Fibroblast of lung (primary cell): ENCODE measurements around the gene C20orf204. TPM values are rescaled to one million over a fixed set of nuclear protein-coding genes. Genes with fewer than 3 reads are reported as not detected.
A peak's percentile ranks its signal among the peaks of the same experiment; 100 is the strongest.

ENCODE experiments used
- DNase-seq, 2 donors: peaks; one replicate each; pipeline versions ENCODE4 v3.0.0 to v3.0.0-alpha.2; 2010; ENCODE audit warnings: low read depth in 2 of 2
- H2AFZ ChIP-seq: 2 replicates; pipeline ENCODE4 v1.5.1; 2012; ENCODE audit warnings: low read length, control low read depth, inconsistent platforms
- H3K27ac ChIP-seq: 2 replicates; pipeline ENCODE4 v1.5.1; 2011; ENCODE audit warnings: low read length, control low read depth; ENCODE audit not compliant: insufficient read depth
- H3K27me3 ChIP-seq: 2 replicates; pipeline ENCODE4 v1.5.1; 2011; ENCODE audit warnings: mild to moderate bottlenecking, low read length; ENCODE audit not compliant: control insufficient read depth, insufficient read depth
- H3K36me3 ChIP-seq: 2 replicates; pipeline ENCODE4 v1.5.1; 2011; ENCODE audit warnings: low read length; ENCODE audit not compliant: control insufficient read depth, insufficient read depth
- H3K4me1 ChIP-seq: 2 replicates; pipeline ENCODE4 v1.5.1; 2011; ENCODE audit warnings: low read length; ENCODE audit not compliant: control insufficient read depth, insufficient read depth; ENCODE audit errors: extremely low read depth
- H3K4me2 ChIP-seq: 2 replicates; pipeline ENCODE4 v1.5.1; 2011; ENCODE audit warnings: low read length, control low read depth; ENCODE audit not compliant: insufficient read depth; ENCODE audit errors: extremely low read depth
- H3K4me3 ChIP-seq, 4 experiments: fragments of 200-600 bp in 1 of 4; sonication (generic) in 1 of 4; replicated peaks in 1 of 4; 2 replicates each; pipeline ENCODE4 v1.5.1; 2011 to 2016; ENCODE audit warnings: low read length in 4 of 4, low read depth in 3 of 4, mild to moderate bottlenecking in 3 of 4, control low read depth in 2 of 4, inconsistent platforms in 1 of 4, mixed read lengths in 1 of 4; ENCODE audit not compliant: insufficient read depth in 1 of 4; ENCODE audit errors: control extremely low read depth in 1 of 4
- H3K79me2 ChIP-seq: 2 replicates; pipeline ENCODE4 v1.5.1; 2012; ENCODE audit warnings: mild to moderate bottlenecking, low read length, inconsistent platforms; ENCODE audit not compliant: control insufficient read depth, insufficient read depth
- H3K9ac ChIP-seq: 2 replicates; pipeline ENCODE4 v1.5.1; 2011; ENCODE audit warnings: mild to moderate bottlenecking, low read length, control low read depth; ENCODE audit not compliant: insufficient read depth
- H3K9me3 ChIP-seq: 2 replicates; pipeline ENCODE4 v1.5.1; 2012; ENCODE audit warnings: low read depth, low read length; ENCODE audit not compliant: control insufficient read depth, insufficient read depth
- H4K20me1 ChIP-seq: 2 replicates; pipeline ENCODE4 v1.5.1; 2011; ENCODE audit warnings: low read length; ENCODE audit not compliant: control insufficient read depth, insufficient read depth; ENCODE audit errors: extremely low read depth
- EZH2 ChIP-seq: IDR thresholded peaks from 2 replicates; pipeline ENCODE4 v1.5.1; 2012; ENCODE audit warnings: low read length, control low read depth, mild to moderate bottlenecking; ENCODE audit errors: missing control alignments
- polyA plus RNA-seq, 2 donors: library from polyadenylated mRNA; depleted of rRNA in 1 of 2; stranded (reverse) in 1 of 2; unstranded in 1 of 2; fragments of >200 nt; gene quantifications; 2 replicates each; pipeline ENCODE4 v1.2.1, GENCODE V29; 2011 to 2012; ENCODE audit warnings: missing spikeins in 1 of 2
- total RNA-seq: library from RNA; depleted of rRNA; stranded (reverse); fragments of >200 nt; gene quantifications from 2 replicates; pipeline ENCODE4 v1.2.1, GENCODE V29; 2014
- TF ChIP-seq, protein P1 (sequence below), 2 donors: IDR thresholded peaks in 1 of 2; conservative IDR thresholded peaks in 1 of 2; 1 replicate in 1 of 2; 2 replicates in 1 of 2; pipeline ENCODE4 v1.5.1; 2011 to 2012; ENCODE audit warnings: low read length in 2 of 2, control low read depth in 1 of 2, inconsistent platforms in 1 of 2, low read depth in 1 of 2, mild to moderate bottlenecking in 1 of 2

The C20orf204 gene
- total and polyA plus RNA-seq, 2 donors (not counting 1 experiment from before 2014, with no cell fraction given): 0.02 to 0.66 TPM

- no peak overlapping the region for H3K4me2 ChIP-seq
- no peak overlapping the region for H2AFZ ChIP-seq
These were observed 1.7 kb downstream of the C20orf204 start for GRCh38 chr20:64037498-64038213.

DNA sequence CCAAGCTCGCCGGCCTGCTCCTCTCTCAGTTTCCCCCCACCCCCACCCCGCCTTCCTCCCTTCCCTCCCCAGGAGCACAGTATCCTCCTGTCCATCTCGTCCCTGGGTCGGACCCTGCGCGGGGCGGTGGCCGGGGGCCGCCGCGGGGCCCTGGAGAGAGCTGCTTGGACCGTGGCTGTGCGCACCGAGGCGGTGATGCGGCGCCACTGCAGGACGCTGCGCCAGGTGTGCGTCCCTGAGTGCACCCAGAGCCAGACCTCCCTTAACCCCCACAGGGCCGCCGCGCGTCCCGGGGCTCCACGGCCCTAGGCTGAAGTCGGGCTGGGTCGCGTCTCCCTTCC is 2.2 kb downstream of the C20orf204 start:
- Histone ChIP-seq H3K9me3 (no peaks in the 10 kb centered on the region), H3K9ac (no peak overlapping the region), H3K4me3 (no peak overlapping the region), H3K36me3 (peaks cover 6% of the 10 kb centered on the region), H3K4me2 (no peak overlapping the region), H3K27ac (no peak overlapping the region), H2AFZ (no peak overlapping the region), H3K4me1 (no peaks in the 10 kb centered on the region), H4K20me1 (no peaks in the 10 kb centered on the region), H3K27me3 (peaks cover 26% of the 10 kb centered on the region), H3K79me2 (no peaks in the 10 kb centered on the region)
- no peak for DNase-seq
- no peak for TF ChIP-seq EZH2
- TF ChIP-seq, protein P1, sequence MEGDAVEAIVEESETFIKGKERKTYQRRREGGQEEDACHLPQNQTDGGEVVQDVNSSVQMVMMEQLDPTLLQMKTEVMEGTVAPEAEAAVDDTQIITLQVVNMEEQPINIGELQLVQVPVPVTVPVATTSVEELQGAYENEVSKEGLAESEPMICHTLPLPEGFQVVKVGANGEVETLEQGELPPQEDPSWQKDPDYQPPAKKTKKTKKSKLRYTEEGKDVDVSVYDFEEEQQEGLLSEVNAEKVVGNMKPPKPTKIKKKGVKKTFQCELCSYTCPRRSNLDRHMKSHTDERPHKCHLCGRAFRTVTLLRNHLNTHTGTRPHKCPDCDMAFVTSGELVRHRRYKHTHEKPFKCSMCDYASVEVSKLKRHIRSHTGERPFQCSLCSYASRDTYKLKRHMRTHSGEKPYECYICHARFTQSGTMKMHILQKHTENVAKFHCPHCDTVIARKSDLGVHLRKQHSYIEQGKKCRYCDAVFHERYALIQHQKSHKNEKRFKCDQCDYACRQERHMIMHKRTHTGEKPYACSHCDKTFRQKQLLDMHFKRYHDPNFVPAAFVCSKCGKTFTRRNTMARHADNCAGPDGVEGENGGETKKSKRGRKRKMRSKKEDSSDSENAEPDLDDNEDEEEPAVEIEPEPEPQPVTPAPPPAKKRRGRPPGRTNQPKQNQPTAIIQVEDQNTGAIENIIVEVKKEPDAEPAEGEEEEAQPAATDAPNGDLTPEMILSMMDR (conservative IDR thresholded peaks at IDR 0.05 in 1 of 2, IDR thresholded peaks at IDR 0.05 in 1 of 2; ENCODE audit: low read depth in 1 of 2, low read length in 2 of 2): no peak

More at GRCh38 chr20:64037498-64038213, 1.7 kb downstream of the C20orf204 start:
- Histone ChIP-seq H3K27me3 (peaks cover 26% of the 10 kb centered on the region), H3K9me3 (no peaks in the 10 kb centered on the region), H3K27ac (no peak overlapping the region), H3K79me2 (no peaks in the 10 kb centered on the region), H3K4me3 (no peak overlapping the region), H3K36me3 (peaks cover 6% of the 10 kb centered on the region), H3K4me1 (no peaks in the 10 kb centered on the region), H4K20me1 (no peaks in the 10 kb centered on the region), H3K9ac (no peak overlapping the region)
- DNase-seq: no peak
- peak; percentile 56 for TF ChIP-seq EZH2
- TF ChIP-seq, protein P1 (conservative IDR thresholded peaks at IDR 0.05 in 1 of 2, IDR thresholded peaks at IDR 0.05 in 1 of 2; ENCODE audit: low read depth in 1 of 2, low read length in 2 of 2): no peak

GRCh38 chr20:64038565-64039292 is 2.7 kb downstream of the C20orf204 start:
- no peak overlapping the region for H3K27ac ChIP-seq
- H3K9me3 ChIP-seq: no peaks in the 10 kb centered on the region
- peak; percentile 64 to 78 for DNase-seq
- peak overlapping the region; percentile 82 for H3K4me2 ChIP-seq
- H2AFZ ChIP-seq: peak overlapping the region; percentile 11
- peak overlapping the region in 2 of 4 experiments; percentile 31 to 46 for H3K4me3 ChIP-seq
- no peaks in the 10 kb centered on the region for H4K20me1 ChIP-seq
- H3K9ac ChIP-seq: no peak overlapping the region
- H3K79me2 ChIP-seq: no peaks in the 10 kb centered on the region
- peaks cover 6% of the 10 kb centered on the region for H3K36me3 ChIP-seq
- no peaks in the 10 kb centered on the region for H3K4me1 ChIP-seq
- no peak for TF ChIP-seq EZH2
- TF ChIP-seq, protein P1 (conservative IDR thresholded peaks at IDR 0.05 in 1 of 2, IDR thresholded peaks at IDR 0.05 in 1 of 2; ENCODE audit: low read depth in 1 of 2, low read length in 2 of 2): peak; percentile 50 to 53
- peaks cover 26% of the 10 kb centered on the region for H3K27me3 ChIP-seq
